Fibroblast of mammary gland (primary cell): ENCODE measurements around the gene CDHR2.
A peak's percentile ranks its signal among the peaks of the same experiment; 100 is the strongest.

Experiments
- DNase-seq: peaks from one replicate; pipeline ENCODE4 v3.0.0-alpha.2; 2010; ENCODE audit warnings: low read depth
- H3K4me3 ChIP-seq: 2 replicates; pipeline ENCODE4 v1.5.1; 2011; ENCODE audit warnings: low read depth, mild to moderate bottlenecking, low read length, moderate library complexity; ENCODE audit not compliant: control insufficient read depth
- CTCF ChIP-seq: conservative IDR thresholded peaks from 2 replicates; pipeline ENCODE4 v1.5.1; 2011; ENCODE audit warnings: low read depth, low read length, inconsistent platforms; ENCODE audit not compliant: control insufficient read depth, insufficient read depth

Gene CDHR2

GRCh38 chr5:176564002-176564401 is 14.9 kb downstream of the CDHR2 start:
- H3K4me3 ChIP-seq, result no peak overlapping the region
- DNase-seq, result no peak
- no peak for TF ChIP-seq CTCF

- TF ChIP-seq CTCF, result no peak
- H3K4me3 ChIP-seq, result no peak overlapping the region
- no peak for DNase-seq
Observed at GRCh38 chr5:176565760-176566288, 16.7 kb downstream of the CDHR2 start.

- H3K4me3 ChIP-seq, result no peak overlapping the region
- no peak for DNase-seq
- no peak for TF ChIP-seq CTCF
Observed at GRCh38 chr5:176568657-176569056, 19.5 kb downstream of the CDHR2 start.

- peak; percentile 40 for DNase-seq
- TF ChIP-seq CTCF, result peak; percentile 21
- no peak overlapping the region for H3K4me3 ChIP-seq
Observed at GRCh38 chr5:176570044-176570443, 20.9 kb downstream of the CDHR2 start.

GRCh38 chr5:176573564-176574296 is 24.6 kb downstream of the CDHR2 start:
- TF ChIP-seq CTCF, result peak; percentile 72
- peak; percentile 39 for DNase-seq

GRCh38 chr5:176574297-176574591 is 25.1 kb downstream of the CDHR2 start:
- no peak overlapping the region for H3K4me3 ChIP-seq
- no peak for TF ChIP-seq CTCF
- no peak for DNase-seq

More at GRCh38 chr5:176573564-176574296, 24.6 kb downstream of the CDHR2 start:
- no peak overlapping the region for H3K4me3 ChIP-seq
